ENCODE results near the gene ZNF83. TPM values are rescaled to one million over a fixed set of nuclear protein-coding genes. Genes with fewer than 3 reads are reported as not detected.
A peak's percentile ranks its signal among the peaks of the same experiment; 100 is the strongest.
"Not testable (repeated sequence)": the region's sequence is repeated elsewhere in the genome, so short reads cannot be mapped to it uniquely, and the experiment has no call there.

The ZNF83 gene
- total and polyA plus RNA-seq, 7 experiments from 2014 or later: 17.2 to 113 (median 62.5) TPM

DNA sequence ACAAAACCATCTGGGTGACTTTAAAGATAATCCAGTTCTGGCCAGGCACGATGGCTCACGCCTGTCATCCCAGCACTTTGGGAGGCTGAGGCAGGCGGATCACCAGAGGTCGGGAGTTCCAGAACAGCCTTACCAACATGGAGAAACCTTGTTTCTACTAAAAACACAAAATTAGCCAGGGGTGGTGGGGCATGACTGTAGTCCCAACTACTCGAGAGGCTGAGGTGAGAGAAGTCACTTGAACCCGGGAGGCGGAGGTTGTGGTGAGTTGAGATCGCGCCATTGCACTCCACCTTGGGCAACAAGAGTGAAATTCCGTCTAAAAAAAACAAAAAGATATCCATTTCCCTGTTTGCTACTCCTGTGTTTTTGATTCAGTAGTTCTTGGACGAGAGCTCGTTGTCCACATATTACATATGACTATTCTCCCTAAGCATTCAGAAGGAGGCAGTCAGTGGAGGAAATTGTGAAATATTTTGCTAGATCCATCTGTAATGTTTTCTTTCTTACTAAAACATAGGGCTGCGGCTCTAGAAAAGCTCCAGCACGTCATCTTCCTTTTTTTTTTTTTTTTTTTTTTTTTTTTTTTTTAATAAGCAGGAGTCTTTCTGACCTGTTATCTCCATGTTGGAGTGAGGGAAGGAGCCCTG is 34.5 kb downstream of the ZNF83 start:
- ATAC-seq: no peak
- Mint-ChIP-seq H3K27ac (peak overlapping the region in 2 of 9 donors; percentile 19 to 36), H3K36me3 (peaks cover 8 to 65% (median 48%) of the 10 kb centered on the region in 5 donors), H3K27me3 (no peaks in the 10 kb centered on the region), H3K4me3 (peak overlapping the region in 5 of 10 donors; percentile 10 to 71 (median 21)), H3K9me3 (peaks cover 0 to 65% (median 31%) of the 10 kb centered on the region in 11 donors), H3K4me1 (peaks cover 13 to 43% (median 39%) of the 10 kb centered on the region in 7 donors)
- no peak overlapping the region for H3K27ac ChIP-seq (ENCODE audit: low read depth, low read length)
- no peak overlapping the region for H3K4me3 ChIP-seq (ENCODE audit: low read length)
- H3K9me3 ChIP-seq (ENCODE audit: control insufficient read depth in 2 of 3, low read length in 3 of 3): peaks cover 0 to 34% (median 0%) of the 10 kb centered on the region in 3 experiments
- DNase-seq: no peak
- H3K4me1 ChIP-seq (ENCODE audit: control insufficient read depth in 2 of 2, insufficient read depth in 2 of 2, low read length in 2 of 2): peaks cover 10 to 12% of the 10 kb centered on the region in 2 donors
- CTCF ChIA-PET: no interaction called here
- no peaks in the 10 kb centered on the region for H3K27me3 ChIP-seq (ENCODE audit: control insufficient read depth in 2 of 2, insufficient read depth in 2 of 2, low read length in 2 of 2)
- POLR2A ChIA-PET: no interaction called here
- intact Hi-C loops (cut with micrococcal nuclease): loop anchor here (5.0 to 10.0 kb wide), 3 partner anchors 131 to 576 kb away; partner anchors contain the start of genes ZNF611 (in 1 of the 2) and ZNF614 (in 1 of the 2)
- H3K36me3 ChIP-seq (ENCODE audit: control insufficient read depth in 2 of 3, insufficient read depth in 3 of 3, low read length in 3 of 3): peaks cover 0 to 7% (median 0%) of the 10 kb centered on the region in 3 experiments

- POLR2A ChIA-PET: no interaction called here
These were observed 35.2 kb downstream of the ZNF83 start for GRCh38 chr19:52602941-52603340.

DNA sequence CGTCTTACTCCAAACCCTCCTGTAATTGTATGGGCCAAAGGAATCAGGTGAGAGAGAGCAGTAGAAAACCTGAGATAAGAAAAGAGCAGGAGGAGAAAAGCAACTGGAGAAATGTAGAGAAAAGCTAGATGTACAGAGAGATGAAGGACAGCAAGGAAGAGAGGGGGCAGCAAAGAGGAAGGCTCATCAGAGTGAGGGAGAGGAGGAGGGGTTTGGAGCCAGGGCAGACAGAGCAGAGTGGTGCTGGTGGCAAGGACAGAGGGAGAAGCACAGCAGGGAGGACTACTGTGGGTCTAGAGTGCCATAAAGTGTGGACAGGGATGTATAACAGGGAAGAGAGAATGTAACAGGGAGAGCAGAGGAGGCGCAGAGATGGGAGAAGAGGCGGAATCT is 36.2 kb downstream of the ZNF83 start:
- Histone ChIP-seq H3K4me1 (ENCODE audit: control insufficient read depth in 2 of 2, insufficient read depth in 2 of 2, low read length in 2 of 2) (peaks cover 10 to 12% of the 10 kb centered on the region in 2 donors), H3K4me3 (ENCODE audit: low read length) (peak overlapping the region; percentile 89), H3K9me3 (ENCODE audit: control insufficient read depth in 2 of 3, low read length in 3 of 3) (peaks cover 0 to 32% (median 0%) of the 10 kb centered on the region in 3 experiments), H3K27ac (ENCODE audit: low read depth, low read length) (peak overlapping the region; percentile 81)
- ATAC-seq; CTCF ChIA-PET; DNase-seq; H3K27me3 ChIP-seq (ENCODE audit: control insufficient read depth in 2 of 2, insufficient read depth in 2 of 2, low read length in 2 of 2); H3K27me3 Mint-ChIP-seq; H3K36me3 ChIP-seq (ENCODE audit: control insufficient read depth in 2 of 3, insufficient read depth in 3 of 3, low read length in 3 of 3): not testable (repeated sequence)
- peaks cover 13 to 43% (median 39%) of the 10 kb centered on the region in 7 donors for H3K4me1 Mint-ChIP-seq
- intact Hi-C loops (cut with micrococcal nuclease): loop anchor here (1.0 to 10.0 kb wide), 12 partner anchors 32 to 575 kb away; partner anchors contain the start of genes ZNF701 (in 2 of the 2), ZNF808 (in 2 of the 2), ZNF83 (in 2 of the 2) and ZNF611 (in 1 of the 2)
- H3K27ac Mint-ChIP-seq: peak overlapping the region; percentile 57 to 93 (median 78)
- peaks cover 10 to 69% (median 45%) of the 10 kb centered on the region in 5 donors for H3K36me3 Mint-ChIP-seq
- POLR2A ChIA-PET: interaction anchor here (1.1 to 2.0 kb wide), 3 partner anchors 35 to 134 kb away, joined by 3 to 10 read pairs (median 3); no protein-coding TSS in a partner anchor
- H3K9me3 Mint-ChIP-seq: peaks cover 0 to 65% (median 32%) of the 10 kb centered on the region in 11 donors
- peak overlapping the region; percentile 86 to 99 (median 92) for H3K4me3 Mint-ChIP-seq

More at GRCh38 chr19:52602941-52603340, 35.2 kb downstream of the ZNF83 start:
- peaks cover 13 to 43% (median 39%) of the 10 kb centered on the region in 7 donors for H3K4me1 Mint-ChIP-seq
- H3K4me3 Mint-ChIP-seq: peak overlapping the region in 9 of 10 donors; percentile 36 to 99 (median 88)
- CTCF ChIA-PET: no interaction called here
- peaks cover 0 to 7% (median 0%) of the 10 kb centered on the region in 3 experiments for H3K36me3 ChIP-seq (ENCODE audit: control insufficient read depth in 2 of 3, insufficient read depth in 3 of 3, low read length in 3 of 3)
- no peaks in the 10 kb centered on the region for H3K27me3 Mint-ChIP-seq
- no peak overlapping the region for H3K4me3 ChIP-seq (ENCODE audit: low read length)
- H3K36me3 Mint-ChIP-seq: peaks cover 8 to 64% (median 44%) of the 10 kb centered on the region in 5 donors
- H3K27me3 ChIP-seq (ENCODE audit: control insufficient read depth in 2 of 2, insufficient read depth in 2 of 2, low read length in 2 of 2): no peaks in the 10 kb centered on the region
- H3K9me3 Mint-ChIP-seq: peaks cover 0 to 64% (median 28%) of the 10 kb centered on the region in 11 donors
- intact Hi-C loops (cut with micrococcal nuclease): loop anchor here (5.0 to 10.0 kb wide), 3 partner anchors 132 to 576 kb away; partner anchors contain the start of genes ZNF611 (in 1 of the 2) and ZNF614 (in 1 of the 2)
- DNase-seq: no peak
- H3K27ac Mint-ChIP-seq: peak overlapping the region in 3 of 9 donors; percentile 65 to 88 (median 78)
- H3K9me3 ChIP-seq (ENCODE audit: control insufficient read depth in 2 of 3, low read length in 3 of 3): peaks cover 0 to 34% (median 0%) of the 10 kb centered on the region in 3 experiments
- H3K4me1 ChIP-seq (ENCODE audit: control insufficient read depth in 2 of 2, insufficient read depth in 2 of 2, low read length in 2 of 2): peaks cover 10 to 12% of the 10 kb centered on the region in 2 donors
- H3K27ac ChIP-seq (ENCODE audit: low read depth, low read length): no peak overlapping the region
- ATAC-seq: no peak

- H3K9me3 Mint-ChIP-seq: peaks cover 0 to 65% (median 35%) of the 10 kb centered on the region in 11 donors
- H3K4me1 ChIP-seq (ENCODE audit: control insufficient read depth in 2 of 2, insufficient read depth in 2 of 2, low read length in 2 of 2): peaks cover 10 to 12% of the 10 kb centered on the region in 2 donors
- intact Hi-C loops (cut with micrococcal nuclease): loop anchor here (1.0 to 10.0 kb wide), 12 partner anchors 31 to 574 kb away; partner anchors contain the start of genes ZNF701 (in 2 of the 2), ZNF808 (in 2 of the 2), ZNF83 (in 2 of the 2) and ZNF611 (in 1 of the 2)
- CTCF ChIA-PET: no interaction called here
- peak overlapping the region; percentile 81 for H3K27ac ChIP-seq (ENCODE audit: low read depth, low read length)
- DNase-seq (peak; percentile 84 to 94 (median 91)), ATAC-seq (peak; percentile 100)
- H3K36me3 Mint-ChIP-seq: peaks cover 15 to 69% (median 45%) of the 10 kb centered on the region in 5 donors
- H3K4me3 Mint-ChIP-seq: peak overlapping the region; percentile 86 to 99 (median 92)
- peaks cover 0 to 8% (median 0%) of the 10 kb centered on the region in 3 experiments for H3K36me3 ChIP-seq (ENCODE audit: control insufficient read depth in 2 of 3, insufficient read depth in 3 of 3, low read length in 3 of 3)
- H3K27ac Mint-ChIP-seq: peak overlapping the region; percentile 63 to 93 (median 81)
- POLR2A ChIA-PET: interaction anchor here (1.1 to 2.0 kb wide), 3 partner anchors 36 to 134 kb away, joined by 3 to 10 read pairs (median 3); no protein-coding TSS in a partner anchor
- H3K27me3 ChIP-seq (ENCODE audit: control insufficient read depth in 2 of 2, insufficient read depth in 2 of 2, low read length in 2 of 2): no peaks in the 10 kb centered on the region
- no peaks in the 10 kb centered on the region for H3K27me3 Mint-ChIP-seq
- H3K4me3 ChIP-seq (ENCODE audit: low read length): peak overlapping the region; percentile 89
- H3K9me3 ChIP-seq (ENCODE audit: control insufficient read depth in 2 of 3, low read length in 3 of 3): peaks cover 0 to 32% (median 0%) of the 10 kb centered on the region in 3 experiments
- H3K4me1 Mint-ChIP-seq: peaks cover 11 to 43% (median 37%) of the 10 kb centered on the region in 7 donors
These were observed 36.9 kb downstream of the ZNF83 start for GRCh38 chr19:52601025-52601973.

- intact Hi-C loops (cut with micrococcal nuclease): loop anchor here (1.0 to 10.0 kb wide), 12 partner anchors 30 to 573 kb away; partner anchors contain the start of genes ZNF701 (in 2 of the 2), ZNF808 (in 2 of the 2), ZNF83 (in 2 of the 2) and ZNF611 (in 1 of the 2)
- Histone ChIP-seq H3K36me3 (ENCODE audit: control insufficient read depth in 2 of 3, insufficient read depth in 3 of 3, low read length in 3 of 3) (peaks cover 0 to 14% (median 0%) of the 10 kb centered on the region in 3 experiments), H3K4me1 (ENCODE audit: control insufficient read depth in 2 of 2, insufficient read depth in 2 of 2, low read length in 2 of 2) (peaks cover 10 to 12% of the 10 kb centered on the region in 2 donors), H3K4me3 (ENCODE audit: low read length) (peak overlapping the region; percentile 89), H3K27me3 (ENCODE audit: control insufficient read depth in 2 of 2, insufficient read depth in 2 of 2, low read length in 2 of 2) (no peaks in the 10 kb centered on the region), H3K27ac (ENCODE audit: low read depth, low read length) (peak overlapping the region; percentile 81), H3K9me3 (ENCODE audit: control insufficient read depth in 2 of 3, low read length in 3 of 3) (peaks cover 0 to 31% (median 0%) of the 10 kb centered on the region in 3 experiments)
- POLR2A ChIA-PET: interaction anchor here (1.8 to 2.0 kb wide), 2 partner anchors 36 to 59 kb away, joined by 3 to 10 read pairs; no protein-coding TSS in a partner anchor
- ATAC-seq: peak; percentile 24
- Mint-ChIP-seq H3K4me3 (peak overlapping the region; percentile 86 to 99 (median 92)), H3K27me3 (no peaks in the 10 kb centered on the region), H3K4me1 (peaks cover 11 to 40% (median 33%) of the 10 kb centered on the region in 7 donors), H3K9me3 (peaks cover 0 to 65% (median 35%) of the 10 kb centered on the region in 11 donors), H3K36me3 (peaks cover 19 to 69% (median 46%) of the 10 kb centered on the region in 5 donors), H3K27ac (peak overlapping the region in 7 of 9 donors; percentile 63 to 91 (median 81))
- CTCF ChIA-PET: no interaction called here
- DNase-seq: peak in 1 of 9 donors; percentile 17
These were observed 37.5 kb downstream of the ZNF83 start for GRCh38 chr19:52600639-52601024.
